NCI-H146 (cell line): Measurements from ENCODE around the gene P2RY11.

Source experiments
- DNase-seq: peaks from one replicate; lab custom pipeline; 2025; lab: John Stamatoyannopoulos, UW

Gene P2RY11

GRCh38 chr19:10113964-10114650 lies 2.6 kb downstream of the P2RY11 start:
- peak; percentile 27 for DNase-seq

GRCh38 chr19:10114651-10115391 lies 3.3 kb downstream of the P2RY11 start:
- DNase-seq = no peak

- no peak for DNase-seq
These were observed 4.0 kb downstream of the P2RY11 start for GRCh38 chr19:10115392-10116084.

- no peak for DNase-seq
These were observed 4.8 kb downstream of the P2RY11 start for GRCh38 chr19:10116085-10116865.

GRCh38 chr19:10116866-10117616 lies 5.5 kb downstream of the P2RY11 start:
- DNase-seq = no peak

GRCh38 chr19:10118960-10119359 lies 7.5 kb downstream of the P2RY11 start:
- DNase-seq = no peak

- DNase-seq = no peak
These were observed 9.2 kb downstream of the P2RY11 start for GRCh38 chr19:10120538-10121189.

- no peak for DNase-seq
These were observed 10.6 kb downstream of the P2RY11 start for GRCh38 chr19:10122045-10122444.

GRCh38 chr19:10124429-10124828 lies 12.9 kb downstream of the P2RY11 start:
- DNase-seq = no peak

GRCh38 chr19:10126213-10126639 lies 14.7 kb downstream of the P2RY11 start:
- no peak for DNase-seq

GRCh38 chr19:10132905-10133304 lies 21.4 kb downstream of the P2RY11 start:
- DNase-seq = no peak

GRCh38 chr19:10133596-10133995 lies 22.1 kb downstream of the P2RY11 start:
- no peak for DNase-seq

GRCh38 chr19:10134040-10134439 lies 22.5 kb downstream of the P2RY11 start:
- DNase-seq = no peak

GRCh38 chr19:10135551-10136334 lies 24.2 kb downstream of the P2RY11 start:
- DNase-seq = no peak

GRCh38 chr19:10136936-10137335 lies 25.4 kb downstream of the P2RY11 start:
- DNase-seq = no peak

GRCh38 chr19:10137751-10138682 lies 26.5 kb downstream of the P2RY11 start:
- no peak for DNase-seq

GRCh38 chr19:10138879-10139795 lies 27.6 kb downstream of the P2RY11 start:
- DNase-seq = no peak

- no peak for DNase-seq
These were observed 28.5 kb downstream of the P2RY11 start for GRCh38 chr19:10139952-10140351.
